ENCODE results near the gene ANGEL1. TPM values are rescaled to one million over a fixed set of nuclear protein-coding genes. Genes with fewer than 3 reads are reported as not detected.

ANGEL1 gene
- total RNA-seq, 2 experiments from 2014 or later = 17.6 to 33.7 TPM

GRCh38 chr14:76782885-76783566 is 29.7 kb downstream of the ANGEL1 start:
- no peak for DNase-seq (ENCODE audit: low spot score)
- intact Hi-C loops (cut with micrococcal nuclease; ENCODE audit: unreplicated experiment) = no loop called here
- Histone ChIP-seq H4K20me1 (ENCODE audit: insufficient read depth, low read length) (no peaks in the 10 kb centered on the region), H3K4me1 (ENCODE audit: insufficient read depth, low read length, poor library complexity, severe bottlenecking) (no peaks in the 10 kb centered on the region), H3K79me2 (ENCODE audit: insufficient read depth, low read depth, low read length) (no peaks in the 10 kb centered on the region), H3K9me3 (ENCODE audit: low read length) (no peaks in the 10 kb centered on the region), H3K27ac (ENCODE audit: low read depth, low read length, poor library complexity, severe bottlenecking) (no peak overlapping the region), H3K36me3 (ENCODE audit: insufficient read depth, low read length) (peaks cover 31% of the 10 kb centered on the region), H3K9me2 (ENCODE audit: insufficient read depth, low read length) (no peaks in the 10 kb centered on the region), H3K4me2 (ENCODE audit: low read length) (no peak overlapping the region), H3K4me3 (ENCODE audit: low read depth, low read length, poor library complexity, severe bottlenecking) (no peak overlapping the region), H2AFZ (ENCODE audit: low read length) (no peak overlapping the region)
- TF ChIP-seq CTCF (conservative IDR thresholded peaks at IDR 0.05; ENCODE audit: low read length) (no peak), EZH2phosphoT487 (IDR thresholded peaks at IDR 0.05; ENCODE audit: borderline replicate concordance, low read depth, low read length) (no peak)
- BruUV-seq (replicated peaks) = no TSS peak
- CTCF ChIA-PET (ENCODE audit: unreplicated experiment) = interaction anchor here (1.2 kb wide), 1 partner anchor 77 kb away, joined by 4 read pairs; no protein-coding TSS in a partner anchor
- POLR2A ChIA-PET = interaction anchor here (1.1 kb wide), 1 partner anchor 17 kb away, joined by 3 read pairs; no protein-coding TSS in a partner anchor

- POLR2A ChIA-PET = no interaction called here
- Histone ChIP-seq H3K4me2 (ENCODE audit: low read length) (no peak overlapping the region), H4K20me1 (ENCODE audit: insufficient read depth, low read length) (no peaks in the 10 kb centered on the region), H2AFZ (ENCODE audit: low read length) (no peak overlapping the region), H3K27ac (ENCODE audit: low read depth, low read length, poor library complexity, severe bottlenecking) (no peak overlapping the region), H3K36me3 (ENCODE audit: insufficient read depth, low read length) (peaks cover 24% of the 10 kb centered on the region), H3K9me2 (ENCODE audit: insufficient read depth, low read length) (no peaks in the 10 kb centered on the region), H3K79me2 (ENCODE audit: insufficient read depth, low read depth, low read length) (no peaks in the 10 kb centered on the region), H3K4me3 (ENCODE audit: low read depth, low read length, poor library complexity, severe bottlenecking) (no peak overlapping the region), H3K4me1 (ENCODE audit: insufficient read depth, low read length, poor library complexity, severe bottlenecking) (no peaks in the 10 kb centered on the region), H3K9me3 (ENCODE audit: low read length) (no peaks in the 10 kb centered on the region)
- CTCF ChIA-PET (ENCODE audit: unreplicated experiment) = no interaction called here
- intact Hi-C loops (cut with micrococcal nuclease; ENCODE audit: unreplicated experiment) = no loop called here
- no TSS peak for BruUV-seq (replicated peaks)
- DNase-seq (ENCODE audit: low spot score) = no peak
- TF ChIP-seq EZH2phosphoT487 (IDR thresholded peaks at IDR 0.05; ENCODE audit: borderline replicate concordance, low read depth, low read length) (no peak), CTCF (conservative IDR thresholded peaks at IDR 0.05; ENCODE audit: low read length) (no peak)
Observed at GRCh38 chr14:76782115-76782884, 30.4 kb downstream of the ANGEL1 start.

GRCh38 chr14:76781648-76782051 is 31.0 kb downstream of the ANGEL1 start:
- Histone ChIP-seq H3K4me2 (ENCODE audit: low read length) (no peak overlapping the region), H3K9me3 (ENCODE audit: low read length) (no peaks in the 10 kb centered on the region), H3K36me3 (ENCODE audit: insufficient read depth, low read length) (peaks cover 18% of the 10 kb centered on the region), H4K20me1 (ENCODE audit: insufficient read depth, low read length) (no peaks in the 10 kb centered on the region), H3K4me1 (ENCODE audit: insufficient read depth, low read length, poor library complexity, severe bottlenecking) (no peaks in the 10 kb centered on the region), H3K27ac (ENCODE audit: low read depth, low read length, poor library complexity, severe bottlenecking) (no peak overlapping the region), H3K9me2 (ENCODE audit: insufficient read depth, low read length) (no peaks in the 10 kb centered on the region), H3K4me3 (ENCODE audit: low read depth, low read length, poor library complexity, severe bottlenecking) (no peak overlapping the region), H3K79me2 (ENCODE audit: insufficient read depth, low read depth, low read length) (no peaks in the 10 kb centered on the region), H2AFZ (ENCODE audit: low read length) (no peak overlapping the region)
- TF ChIP-seq EZH2phosphoT487 (IDR thresholded peaks at IDR 0.05; ENCODE audit: borderline replicate concordance, low read depth, low read length) (no peak), CTCF (conservative IDR thresholded peaks at IDR 0.05; ENCODE audit: low read length) (no peak)
- CTCF ChIA-PET (ENCODE audit: unreplicated experiment) = no interaction called here
- no peak for DNase-seq (ENCODE audit: low spot score)
- no TSS peak for BruUV-seq (replicated peaks)
- POLR2A ChIA-PET = interaction anchor here (1.4 kb wide), 1 partner anchor 12 kb away, joined by 3 read pairs; no protein-coding TSS in a partner anchor
- intact Hi-C loops (cut with micrococcal nuclease; ENCODE audit: unreplicated experiment) = no loop called here

All from OCI-LY7 (cell line).